Mammary epithelial cell (primary cell): ENCODE results near the gene ADAMTS17.

Experiments
- EZH2 ChIP-seq: IDR thresholded peaks from 2 replicates; pipeline ENCODE4 v1.6.1; 2012; ENCODE audit warnings: low read length, inconsistent platforms, borderline replicate concordance
- TF ChIP-seq, protein P1 (sequence below), 2 donors: IDR thresholded peaks in 1 of 2; conservative IDR thresholded peaks in 1 of 2; 2 replicates each; pipeline ENCODE4 v1.5.1; 2011 to 2012; ENCODE audit warnings: inconsistent platforms in 2 of 2, low read length in 2 of 2, mild to moderate bottlenecking in 2 of 2, control low read depth in 1 of 2, low read depth in 1 of 2; ENCODE audit not compliant: insufficient read depth in 1 of 2; ENCODE audit errors: extremely low read depth in 1 of 2

DNA sequence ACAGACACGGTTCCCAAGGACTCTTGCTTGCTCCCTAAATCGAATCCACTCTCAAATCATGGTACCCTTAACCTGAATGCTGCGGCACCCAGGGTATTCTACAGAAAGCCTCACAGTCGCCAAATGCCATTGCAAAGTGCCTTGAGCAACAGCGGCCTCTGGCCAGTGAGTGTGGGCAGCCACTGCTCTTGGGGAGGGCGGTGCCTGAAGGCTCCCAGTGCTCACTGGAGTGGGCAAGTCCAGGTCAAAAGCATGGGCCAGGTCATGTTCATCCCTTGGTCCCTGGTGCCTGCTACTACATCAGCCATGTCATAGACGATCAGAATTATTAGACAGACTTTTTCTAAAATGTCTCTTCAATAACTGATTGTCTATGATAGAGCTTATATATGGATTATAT lies 82.5 kb downstream of the ADAMTS17 start:
- TF ChIP-seq, protein P1, sequence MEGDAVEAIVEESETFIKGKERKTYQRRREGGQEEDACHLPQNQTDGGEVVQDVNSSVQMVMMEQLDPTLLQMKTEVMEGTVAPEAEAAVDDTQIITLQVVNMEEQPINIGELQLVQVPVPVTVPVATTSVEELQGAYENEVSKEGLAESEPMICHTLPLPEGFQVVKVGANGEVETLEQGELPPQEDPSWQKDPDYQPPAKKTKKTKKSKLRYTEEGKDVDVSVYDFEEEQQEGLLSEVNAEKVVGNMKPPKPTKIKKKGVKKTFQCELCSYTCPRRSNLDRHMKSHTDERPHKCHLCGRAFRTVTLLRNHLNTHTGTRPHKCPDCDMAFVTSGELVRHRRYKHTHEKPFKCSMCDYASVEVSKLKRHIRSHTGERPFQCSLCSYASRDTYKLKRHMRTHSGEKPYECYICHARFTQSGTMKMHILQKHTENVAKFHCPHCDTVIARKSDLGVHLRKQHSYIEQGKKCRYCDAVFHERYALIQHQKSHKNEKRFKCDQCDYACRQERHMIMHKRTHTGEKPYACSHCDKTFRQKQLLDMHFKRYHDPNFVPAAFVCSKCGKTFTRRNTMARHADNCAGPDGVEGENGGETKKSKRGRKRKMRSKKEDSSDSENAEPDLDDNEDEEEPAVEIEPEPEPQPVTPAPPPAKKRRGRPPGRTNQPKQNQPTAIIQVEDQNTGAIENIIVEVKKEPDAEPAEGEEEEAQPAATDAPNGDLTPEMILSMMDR (conservative IDR thresholded peaks at IDR 0.05 in 1 of 2, IDR thresholded peaks at IDR 0.05 in 1 of 2; ENCODE audit: extremely low read depth in 1 of 2, insufficient read depth in 1 of 2, low read depth in 1 of 2, low read length in 2 of 2) = no peak
- TF ChIP-seq EZH2 = no peak
